ENCODE measurements around the gene TMEM80.
"Not testable (repeated sequence)": the region's sequence is repeated elsewhere in the genome, so short reads cannot be mapped to it uniquely, and the experiment has no call there.

DNA sequence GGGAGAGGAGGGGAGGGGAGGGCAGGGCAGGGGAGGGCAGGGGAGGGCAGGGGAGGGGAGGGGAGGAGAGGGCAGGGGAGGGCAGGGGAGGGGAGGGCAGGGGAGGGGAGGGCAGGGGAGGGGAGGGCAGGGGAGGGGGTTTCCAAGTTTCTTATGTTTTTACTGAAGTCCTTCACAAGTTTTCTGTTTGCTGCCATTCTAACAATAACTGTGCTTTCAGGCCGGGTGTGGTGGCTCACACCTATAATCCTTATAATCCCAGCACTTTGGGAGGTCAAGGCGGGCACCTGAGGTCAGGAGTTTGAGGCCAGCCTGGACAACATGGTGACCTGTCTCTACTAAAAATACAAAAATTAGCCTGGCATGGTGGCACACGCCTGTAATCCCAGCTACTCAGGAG, 5.4 kb upstream of the TMEM80 start:
- not testable (repeated sequence) for TF ChIP-seq CTCF (IDR thresholded peaks at IDR 0.05; ENCODE audit: low read depth, low read length); EZH2phosphoT487 (IDR thresholded peaks at IDR 0.05; ENCODE audit: low read depth)
